ENCODE data around the gene NCBP2L.

GRCh38 chrX:107752043-107752442, 25.5 kb upstream of the NCBP2L start:
- TF ChIP-seq CTCF (IDR thresholded peaks at IDR 0.05; ENCODE audit: borderline replicate concordance, extremely low read depth, low read length, poor library complexity, severe bottlenecking) = no peak
- no peak for TF ChIP-seq EZH2 (IDR thresholded peaks at IDR 0.05; ENCODE audit: borderline replicate concordance, low read depth, low read length, severe bottlenecking)
